ENCODE results near the gene CREB1. TPM values are rescaled to one million over a fixed set of nuclear protein-coding genes. Genes with fewer than 3 reads are reported as not detected.

Gene CREB1
- total RNA-seq, 1 experiment from 2014 or later, result 81.4 TPM

DNA sequence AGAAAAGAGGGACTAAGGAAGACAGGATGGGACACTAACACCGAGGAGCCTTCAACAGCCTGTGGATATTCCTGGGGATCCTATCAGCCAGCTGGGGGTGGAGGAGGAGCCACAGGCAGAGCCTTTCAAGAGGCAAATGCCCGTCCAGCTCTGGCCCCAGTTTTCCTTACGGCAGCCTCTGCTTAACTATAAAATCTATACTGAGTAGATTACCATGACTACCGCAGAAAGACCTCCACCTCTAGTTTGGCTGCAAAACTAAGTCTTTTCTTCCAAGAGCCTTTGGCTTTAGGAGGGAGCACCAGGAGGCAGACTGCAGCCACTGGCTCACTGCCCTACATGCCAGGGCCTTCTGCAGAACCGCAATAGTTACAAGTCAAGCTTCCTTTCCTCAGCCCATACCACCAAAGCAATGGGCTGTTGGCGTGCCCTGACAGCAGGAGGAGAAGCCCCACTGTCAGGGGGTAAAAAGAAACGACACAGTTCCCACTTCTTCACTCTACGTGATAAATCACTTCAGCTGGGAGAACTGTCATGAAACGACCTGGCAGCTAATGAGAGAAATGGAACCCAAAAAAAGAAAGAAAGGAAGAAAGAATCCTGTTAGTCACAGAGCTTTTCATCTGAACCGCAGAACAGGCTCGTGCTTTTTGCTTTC lies 25.1 kb upstream of the CREB1 start:
- no peak overlapping the region for H3K27ac Mint-ChIP-seq (ENCODE audit: unreplicated experiment)
- CTCF ChIA-PET, result interaction anchor here (0.6 kb wide), 1 partner anchor 203 kb away, joined by 3 read pairs; no protein-coding TSS in a partner anchor
- no TSS peak for BruUV-seq (replicated peaks)
- no peak overlapping the region for H3K4me3 Mint-ChIP-seq (ENCODE audit: low read depth, unreplicated experiment)
- intact Hi-C loops (cut with micrococcal nuclease; ENCODE audit: unreplicated experiment), result no loop called here
- no peaks in the 10 kb centered on the region for H3K9me3 Mint-ChIP-seq (ENCODE audit: low read depth, unreplicated experiment)
- DNase-seq, result no peak
- no peak for TF ChIP-seq CTCF (IDR thresholded peaks at IDR 0.05; ENCODE audit: unreplicated experiment)
- H3K27me3 Mint-ChIP-seq (ENCODE audit: unreplicated experiment), result no peaks in the 10 kb centered on the region
- H3K36me3 Mint-ChIP-seq (ENCODE audit: insufficient read depth, unreplicated experiment), result no peaks in the 10 kb centered on the region
- H3K4me1 Mint-ChIP-seq (ENCODE audit: low read depth, unreplicated experiment), result peaks cover 21% of the 10 kb centered on the region

GRCh38 chr2:207505171-207505570 lies 24.6 kb upstream of the CREB1 start:
- no peak for DNase-seq
- Mint-ChIP-seq H3K36me3 (ENCODE audit: insufficient read depth, unreplicated experiment) (no peaks in the 10 kb centered on the region), H3K4me3 (ENCODE audit: low read depth, unreplicated experiment) (no peak overlapping the region), H3K4me1 (ENCODE audit: low read depth, unreplicated experiment) (peaks cover 21% of the 10 kb centered on the region), H3K27me3 (ENCODE audit: unreplicated experiment) (no peaks in the 10 kb centered on the region), H3K27ac (ENCODE audit: unreplicated experiment) (no peak overlapping the region), H3K9me3 (ENCODE audit: low read depth, unreplicated experiment) (no peaks in the 10 kb centered on the region)
- TF ChIP-seq CTCF (IDR thresholded peaks at IDR 0.05; ENCODE audit: unreplicated experiment), result no peak
- intact Hi-C loops (cut with micrococcal nuclease; ENCODE audit: unreplicated experiment), result no loop called here
- CTCF ChIA-PET, result interaction anchor here (0.6 kb wide), 1 partner anchor 202 kb away, joined by 3 read pairs; no protein-coding TSS in a partner anchor
- no TSS peak for BruUV-seq (replicated peaks)

GRCh38 chr2:207505728-207506127 lies 24.0 kb upstream of the CREB1 start:
- Mint-ChIP-seq H3K27ac (ENCODE audit: unreplicated experiment) (peak overlapping the region; percentile 24), H3K4me3 (ENCODE audit: low read depth, unreplicated experiment) (no peak overlapping the region), H3K36me3 (ENCODE audit: insufficient read depth, unreplicated experiment) (no peaks in the 10 kb centered on the region), H3K27me3 (ENCODE audit: unreplicated experiment) (no peaks in the 10 kb centered on the region), H3K9me3 (ENCODE audit: low read depth, unreplicated experiment) (no peaks in the 10 kb centered on the region), H3K4me1 (ENCODE audit: low read depth, unreplicated experiment) (peaks cover 21% of the 10 kb centered on the region)
- no TSS peak for BruUV-seq (replicated peaks)
- no peak for TF ChIP-seq CTCF (IDR thresholded peaks at IDR 0.05; ENCODE audit: unreplicated experiment)
- DNase-seq, result peak; percentile 17
- CTCF ChIA-PET, result no interaction called here
- intact Hi-C loops (cut with micrococcal nuclease; ENCODE audit: unreplicated experiment), result no loop called here

DNA sequence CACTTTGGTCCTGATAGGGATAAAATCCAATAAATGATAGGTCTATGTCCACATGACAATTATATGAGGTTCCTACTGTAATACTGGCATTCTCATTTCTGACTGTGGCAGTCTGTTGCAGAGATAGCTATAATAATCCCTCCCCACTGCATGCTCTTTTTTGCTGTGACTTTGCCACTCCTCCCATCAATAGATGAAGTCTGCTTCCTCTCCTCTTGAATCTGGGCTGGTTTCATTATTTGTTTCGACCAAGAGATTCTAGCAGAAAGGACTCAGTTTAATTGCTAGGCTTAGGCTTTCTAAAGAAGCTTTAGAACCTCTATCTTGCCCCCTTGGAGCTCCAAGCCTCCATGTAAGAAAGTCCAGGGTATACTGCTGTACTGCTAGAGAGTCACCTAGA lies 23.3 kb upstream of the CREB1 start:
- CTCF ChIA-PET, result no interaction called here
- Mint-ChIP-seq H3K27ac (ENCODE audit: unreplicated experiment) (no peak overlapping the region), H3K4me1 (ENCODE audit: low read depth, unreplicated experiment) (peaks cover 21% of the 10 kb centered on the region), H3K36me3 (ENCODE audit: insufficient read depth, unreplicated experiment) (no peaks in the 10 kb centered on the region), H3K9me3 (ENCODE audit: low read depth, unreplicated experiment) (no peaks in the 10 kb centered on the region), H3K4me3 (ENCODE audit: low read depth, unreplicated experiment) (no peak overlapping the region), H3K27me3 (ENCODE audit: unreplicated experiment) (no peaks in the 10 kb centered on the region)
- TF ChIP-seq CTCF (IDR thresholded peaks at IDR 0.05; ENCODE audit: unreplicated experiment), result no peak
- no peak for DNase-seq
- no TSS peak for BruUV-seq (replicated peaks)
- intact Hi-C loops (cut with micrococcal nuclease; ENCODE audit: unreplicated experiment), result no loop called here

All from Calu3 (cell line).